ENCODE measurements around the gene KCNMB2.

The KCNMB2 gene

GRCh38 chr3:178767581-178767980 lies 231.3 kb downstream of the KCNMB2 start:
- Histone ChIP-seq H3K4me1 (ENCODE audit: control insufficient read depth in 1 of 2, insufficient read depth in 2 of 2, low read length in 2 of 2) (no peaks in the 10 kb centered on the region), H3K27ac (ENCODE audit: low read length) (no peak overlapping the region), H3K4me3 (ENCODE audit: low read depth in 1 of 2, low read length in 2 of 2) (no peak overlapping the region), H3K27me3 (ENCODE audit: low read depth, low read length) (no peaks in the 10 kb centered on the region), H3K9me3 (ENCODE audit: control insufficient read depth in 1 of 2, low read length in 2 of 2) (no peaks in the 10 kb centered on the region), H3K36me3 (ENCODE audit: control insufficient read depth in 1 of 2, insufficient read depth in 2 of 2, low read length in 2 of 2) (no peaks in the 10 kb centered on the region)

- H3K27ac ChIP-seq (ENCODE audit: low read length): no peak overlapping the region
- H3K36me3 ChIP-seq (ENCODE audit: control insufficient read depth in 1 of 2, insufficient read depth in 2 of 2, low read length in 2 of 2): no peaks in the 10 kb centered on the region
- no peak overlapping the region for H3K4me3 ChIP-seq (ENCODE audit: low read depth in 1 of 2, low read length in 2 of 2)
- no peaks in the 10 kb centered on the region for H3K27me3 ChIP-seq (ENCODE audit: low read depth, low read length)
- H3K9me3 ChIP-seq (ENCODE audit: control insufficient read depth in 1 of 2, low read length in 2 of 2): no peaks in the 10 kb centered on the region
- no peaks in the 10 kb centered on the region for H3K4me1 ChIP-seq (ENCODE audit: control insufficient read depth in 1 of 2, insufficient read depth in 2 of 2, low read length in 2 of 2)
These were observed 232.0 kb downstream of the KCNMB2 start for GRCh38 chr3:178768072-178768864.

GRCh38 chr3:178771511-178771910 lies 235.3 kb downstream of the KCNMB2 start:
- H3K9me3 ChIP-seq (ENCODE audit: control insufficient read depth in 1 of 2, low read length in 2 of 2): no peaks in the 10 kb centered on the region
- H3K4me1 ChIP-seq (ENCODE audit: control insufficient read depth in 1 of 2, insufficient read depth in 2 of 2, low read length in 2 of 2): no peaks in the 10 kb centered on the region
- no peaks in the 10 kb centered on the region for H3K36me3 ChIP-seq (ENCODE audit: control insufficient read depth in 1 of 2, insufficient read depth in 2 of 2, low read length in 2 of 2)
- H3K4me3 ChIP-seq (ENCODE audit: low read depth in 1 of 2, low read length in 2 of 2): no peak overlapping the region
- no peaks in the 10 kb centered on the region for H3K27me3 ChIP-seq (ENCODE audit: low read depth, low read length)
- no peak overlapping the region for H3K27ac ChIP-seq (ENCODE audit: low read length)

GRCh38 chr3:178772746-178773145 lies 236.5 kb downstream of the KCNMB2 start:
- H3K27me3 ChIP-seq (ENCODE audit: low read depth, low read length): no peaks in the 10 kb centered on the region

GRCh38 chr3:178773358-178773757 lies 237.1 kb downstream of the KCNMB2 start:
- Histone ChIP-seq H3K27me3 (ENCODE audit: low read depth, low read length) (no peaks in the 10 kb centered on the region), H3K27ac (ENCODE audit: low read length) (no peak overlapping the region), H3K4me1 (ENCODE audit: control insufficient read depth in 1 of 2, insufficient read depth in 2 of 2, low read length in 2 of 2) (no peaks in the 10 kb centered on the region), H3K9me3 (ENCODE audit: control insufficient read depth in 1 of 2, low read length in 2 of 2) (no peaks in the 10 kb centered on the region), H3K36me3 (ENCODE audit: control insufficient read depth in 1 of 2, insufficient read depth in 2 of 2, low read length in 2 of 2) (no peaks in the 10 kb centered on the region), H3K4me3 (ENCODE audit: low read depth in 1 of 2, low read length in 2 of 2) (no peak overlapping the region)

More at GRCh38 chr3:178772746-178773145, 236.5 kb downstream of the KCNMB2 start:
- no peak overlapping the region for H3K27ac ChIP-seq (ENCODE audit: low read length)
- no peaks in the 10 kb centered on the region for H3K36me3 ChIP-seq (ENCODE audit: control insufficient read depth in 1 of 2, insufficient read depth in 2 of 2, low read length in 2 of 2)
- H3K4me3 ChIP-seq (ENCODE audit: low read depth in 1 of 2, low read length in 2 of 2): no peak overlapping the region
- H3K4me1 ChIP-seq (ENCODE audit: control insufficient read depth in 1 of 2, insufficient read depth in 2 of 2, low read length in 2 of 2): no peaks in the 10 kb centered on the region
- no peaks in the 10 kb centered on the region for H3K9me3 ChIP-seq (ENCODE audit: control insufficient read depth in 1 of 2, low read length in 2 of 2)

- no peak overlapping the region for H3K4me3 ChIP-seq (ENCODE audit: low read depth in 1 of 2, low read length in 2 of 2)
- no peaks in the 10 kb centered on the region for H3K9me3 ChIP-seq (ENCODE audit: control insufficient read depth in 1 of 2, low read length in 2 of 2)
- no peaks in the 10 kb centered on the region for H3K36me3 ChIP-seq (ENCODE audit: control insufficient read depth in 1 of 2, insufficient read depth in 2 of 2, low read length in 2 of 2)
- H3K27ac ChIP-seq (ENCODE audit: low read length): no peak overlapping the region
- no peaks in the 10 kb centered on the region for H3K4me1 ChIP-seq (ENCODE audit: control insufficient read depth in 1 of 2, insufficient read depth in 2 of 2, low read length in 2 of 2)
- no peaks in the 10 kb centered on the region for H3K27me3 ChIP-seq (ENCODE audit: low read depth, low read length)
These were observed 241.6 kb downstream of the KCNMB2 start for GRCh38 chr3:178777718-178778411.

- no peaks in the 10 kb centered on the region for H3K27me3 ChIP-seq (ENCODE audit: low read depth, low read length)
- no peaks in the 10 kb centered on the region for H3K9me3 ChIP-seq (ENCODE audit: control insufficient read depth in 1 of 2, low read length in 2 of 2)
- H3K4me3 ChIP-seq (ENCODE audit: low read depth in 1 of 2, low read length in 2 of 2): no peak overlapping the region
- no peaks in the 10 kb centered on the region for H3K4me1 ChIP-seq (ENCODE audit: control insufficient read depth in 1 of 2, insufficient read depth in 2 of 2, low read length in 2 of 2)
- no peaks in the 10 kb centered on the region for H3K36me3 ChIP-seq (ENCODE audit: control insufficient read depth in 1 of 2, insufficient read depth in 2 of 2, low read length in 2 of 2)
- no peak overlapping the region for H3K27ac ChIP-seq (ENCODE audit: low read length)
These were observed 242.4 kb downstream of the KCNMB2 start for GRCh38 chr3:178778589-178778988.

- no peaks in the 10 kb centered on the region for H3K27me3 ChIP-seq (ENCODE audit: low read depth, low read length)
- no peaks in the 10 kb centered on the region for H3K36me3 ChIP-seq (ENCODE audit: control insufficient read depth in 1 of 2, insufficient read depth in 2 of 2, low read length in 2 of 2)
- H3K9me3 ChIP-seq (ENCODE audit: control insufficient read depth in 1 of 2, low read length in 2 of 2): peaks cover 0 to 2% of the 10 kb centered on the region in 2 donors
- no peak overlapping the region for H3K27ac ChIP-seq (ENCODE audit: low read length)
- no peaks in the 10 kb centered on the region for H3K4me1 ChIP-seq (ENCODE audit: control insufficient read depth in 1 of 2, insufficient read depth in 2 of 2, low read length in 2 of 2)
- no peak overlapping the region for H3K4me3 ChIP-seq (ENCODE audit: low read depth in 1 of 2, low read length in 2 of 2)
These were observed 249.7 kb downstream of the KCNMB2 start for GRCh38 chr3:178785961-178786360.

GRCh38 chr3:178787960-178788359 lies 251.7 kb downstream of the KCNMB2 start:
- H3K27ac ChIP-seq (ENCODE audit: low read length): no peak overlapping the region
- no peaks in the 10 kb centered on the region for H3K4me1 ChIP-seq (ENCODE audit: control insufficient read depth in 1 of 2, insufficient read depth in 2 of 2, low read length in 2 of 2)
- no peaks in the 10 kb centered on the region for H3K27me3 ChIP-seq (ENCODE audit: low read depth, low read length)
- H3K9me3 ChIP-seq (ENCODE audit: control insufficient read depth in 1 of 2, low read length in 2 of 2): peaks cover 0 to 2% of the 10 kb centered on the region in 2 donors
- H3K4me3 ChIP-seq (ENCODE audit: low read depth in 1 of 2, low read length in 2 of 2): no peak overlapping the region
- H3K36me3 ChIP-seq (ENCODE audit: control insufficient read depth in 1 of 2, insufficient read depth in 2 of 2, low read length in 2 of 2): no peaks in the 10 kb centered on the region

- no peaks in the 10 kb centered on the region for H3K27me3 ChIP-seq (ENCODE audit: low read depth, low read length)
- no peaks in the 10 kb centered on the region for H3K36me3 ChIP-seq (ENCODE audit: control insufficient read depth in 1 of 2, insufficient read depth in 2 of 2, low read length in 2 of 2)
- no peak overlapping the region for H3K27ac ChIP-seq (ENCODE audit: low read length)
- H3K4me3 ChIP-seq (ENCODE audit: low read depth in 1 of 2, low read length in 2 of 2): no peak overlapping the region
- H3K9me3 ChIP-seq (ENCODE audit: control insufficient read depth in 1 of 2, low read length in 2 of 2): peaks cover 0 to 2% of the 10 kb centered on the region in 2 donors
- no peaks in the 10 kb centered on the region for H3K4me1 ChIP-seq (ENCODE audit: control insufficient read depth in 1 of 2, insufficient read depth in 2 of 2, low read length in 2 of 2)
These were observed 258.5 kb downstream of the KCNMB2 start for GRCh38 chr3:178794711-178795110.

- H3K36me3 ChIP-seq (ENCODE audit: control insufficient read depth in 1 of 2, insufficient read depth in 2 of 2, low read length in 2 of 2): no peaks in the 10 kb centered on the region
These were observed 259.1 kb downstream of the KCNMB2 start for GRCh38 chr3:178795349-178795748.

More at GRCh38 chr3:178795349-178795748, 259.1 kb downstream of the KCNMB2 start:
- Histone ChIP-seq H3K27me3 (ENCODE audit: low read depth, low read length) (no peaks in the 10 kb centered on the region), H3K27ac (ENCODE audit: low read length) (no peak overlapping the region), H3K4me1 (ENCODE audit: control insufficient read depth in 1 of 2, insufficient read depth in 2 of 2, low read length in 2 of 2) (no peaks in the 10 kb centered on the region), H3K4me3 (ENCODE audit: low read depth in 1 of 2, low read length in 2 of 2) (no peak overlapping the region), H3K9me3 (ENCODE audit: control insufficient read depth in 1 of 2, low read length in 2 of 2) (peaks cover 0 to 2% of the 10 kb centered on the region in 2 donors)
